Activated T-cell treated with anti-CD3 and anti-CD28 coated beads for 24 hours (primary cell): ENCODE results near the gene GNL2.
"Not testable (repeated sequence)": the region's sequence is repeated elsewhere in the genome, so short reads cannot be mapped to it uniquely, and the experiment has no call there.

Experiments
- DNase-seq: peaks from one replicate; pipeline ENCODE4 v3.0.0-alpha.2; 2020; ENCODE audit warnings: low read depth

GNL2 gene

GRCh38 chr1:37559957-37560379 is 35.8 kb downstream of the GNL2 start:
- DNase-seq: not testable (repeated sequence)

GRCh38 chr1:37559080-37559479 is 36.7 kb downstream of the GNL2 start:
- no peak for DNase-seq

GRCh38 chr1:37558411-37558810 is 37.3 kb downstream of the GNL2 start:
- no peak for DNase-seq

GRCh38 chr1:37557402-37557801 is 38.3 kb downstream of the GNL2 start:
- DNase-seq: no peak

GRCh38 chr1:37556712-37557196 is 39.0 kb downstream of the GNL2 start, which contains the start of gene DNALI1:
TSS of gene DNALI1 (plus strand) at chr1:37556940. CDS start at chr1:37556995, 55 bp downstream.
- DNase-seq: no peak

GRCh38 chr1:37553927-37554808 is 41.6 kb downstream of the GNL2 start, which contains the start of gene SNIP1:
TSS of gene SNIP1 (minus strand) at chr1:37554293. CDS start at chr1:37554229, 64 bp downstream.
- DNase-seq: peak; percentile 88

GRCh38 chr1:37553598-37553926 is 42.2 kb downstream of the GNL2 start:
- no peak for DNase-seq

- DNase-seq: no peak
These were observed 46.4 kb downstream of the GNL2 start for GRCh38 chr1:37549341-37549740.

- no peak for DNase-seq
These were observed 50.7 kb downstream of the GNL2 start for GRCh38 chr1:37545019-37545418.

- no peak for DNase-seq
These were observed 51.2 kb downstream of the GNL2 start for GRCh38 chr1:37544530-37544929.

- no peak for DNase-seq
These were observed 55.5 kb downstream of the GNL2 start for GRCh38 chr1:37540036-37540785.

- not testable (repeated sequence) for DNase-seq
These were observed 56.6 kb downstream of the GNL2 start for GRCh38 chr1:37539154-37539553.

DNA sequence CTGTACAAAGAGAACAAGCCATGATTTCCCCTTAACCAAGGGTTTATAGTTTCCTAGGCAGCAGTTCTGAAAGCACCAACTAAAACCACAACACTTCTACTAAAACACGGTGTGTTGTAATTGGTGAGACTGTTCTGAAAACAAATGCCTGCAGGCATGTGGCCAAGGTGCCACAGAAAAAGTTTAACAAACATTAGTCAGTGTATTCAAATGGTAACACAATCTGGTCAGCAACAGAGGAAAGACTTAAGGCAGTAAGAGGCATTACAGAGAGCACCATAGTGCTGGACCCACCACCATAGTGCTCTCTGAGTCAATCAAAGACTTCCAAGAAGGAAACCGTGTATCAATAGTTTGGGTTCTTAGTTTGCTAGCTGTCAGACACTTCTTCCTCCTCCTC is 58.4 kb downstream of the GNL2 start:
- DNase-seq: no peak

DNA sequence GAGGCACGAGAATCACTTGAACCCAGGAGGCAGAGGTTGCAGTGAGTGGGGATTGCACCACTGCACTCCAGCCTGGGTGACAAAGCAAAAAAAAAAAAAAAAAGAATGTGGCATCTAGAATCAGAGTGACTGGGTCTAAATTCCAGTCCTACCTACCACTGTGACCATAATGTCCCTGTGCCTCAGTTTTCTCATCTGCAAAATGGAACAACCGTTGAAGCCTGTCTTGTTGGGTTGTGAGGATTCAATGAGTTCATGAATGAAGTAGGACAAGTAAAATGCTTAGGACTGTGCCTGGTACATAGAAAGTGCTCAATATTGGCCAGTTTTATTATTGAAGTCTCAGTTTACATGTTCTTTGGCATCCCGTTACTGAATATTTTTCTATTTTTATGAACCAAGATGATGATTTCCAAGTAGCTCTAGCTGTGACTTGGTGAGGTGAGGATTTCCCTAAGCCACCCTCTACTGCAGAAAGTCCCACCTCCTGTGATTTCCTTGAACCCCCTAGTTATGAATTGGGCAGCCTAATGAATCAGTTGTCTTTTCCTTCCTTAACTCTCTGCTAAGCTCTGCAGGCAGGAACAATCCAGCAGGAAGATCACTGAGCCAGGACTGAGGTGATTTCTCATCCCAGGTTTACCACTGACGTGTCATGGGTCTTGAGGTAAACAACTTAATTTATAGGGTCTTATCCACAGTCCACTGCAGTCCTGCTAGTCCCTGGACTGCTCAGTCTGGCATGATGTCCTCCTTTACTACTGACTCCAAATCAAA is 62.2 kb downstream of the GNL2 start:
- DNase-seq: no peak

GRCh38 chr1:37532418-37533156 is 63.1 kb downstream of the GNL2 start:
- DNase-seq: not testable (repeated sequence)

- DNase-seq: not testable (repeated sequence)
These were observed 65.8 kb downstream of the GNL2 start for GRCh38 chr1:37529888-37530287.

- no peak for DNase-seq
These were observed 76.1 kb downstream of the GNL2 start for GRCh38 chr1:37519613-37520012.

- DNase-seq: peak; percentile 36
These were observed 76.8 kb downstream of the GNL2 start for GRCh38 chr1:37518929-37519328.

GRCh38 chr1:37518241-37518640 is 77.5 kb downstream of the GNL2 start:
- DNase-seq: not testable (repeated sequence)

DNA sequence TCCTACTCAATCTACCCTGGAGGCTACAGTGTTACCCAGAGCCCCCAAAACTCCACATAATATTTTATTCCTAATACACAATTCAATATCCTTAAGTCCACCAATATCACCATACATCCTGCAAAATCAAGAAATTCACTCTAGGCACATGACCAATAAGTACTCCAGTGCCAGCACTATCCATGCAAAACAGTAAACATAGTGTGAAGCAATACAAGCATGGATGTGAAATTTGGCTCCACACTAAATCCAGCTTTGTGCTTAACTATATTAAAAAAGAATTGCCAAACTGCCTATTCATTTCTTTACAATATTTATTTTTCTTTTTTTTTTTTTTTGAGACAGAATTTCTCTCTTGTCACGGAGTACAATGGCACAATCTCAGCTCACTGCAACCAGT is 78.2 kb downstream of the GNL2 start:
- DNase-seq: no peak
